GM18868 (cell line): ENCODE results near the gene CLN3.
A peak's percentile ranks its signal among the peaks of the same experiment; 100 is the strongest.
"Not testable (repeated sequence)": the region's sequence is repeated elsewhere in the genome, so short reads cannot be mapped to it uniquely, and the experiment has no call there.

Source experiments
- ATAC-seq: cut with Tn5 transposase; IDR thresholded peaks from one replicate; pipeline ENCODE4 v1.9.1; 2021; ENCODE audit warnings: mild to moderate bottlenecking, moderate library complexity; ENCODE audit not compliant: unreplicated experiment

CLN3 gene

GRCh38 chr16:28495098-28495793 is 3.4 kb upstream of the CLN3 start:
- ATAC-seq = no peak

- peak; percentile 61 for ATAC-seq
Observed at GRCh38 chr16:28494121-28494851, 2.4 kb upstream of the CLN3 start, which contains the start of gene APOBR. TSS of gene APOBR (plus strand) at chr16:28494643. CDS start at chr16:28494682, 39 bp downstream.

GRCh38 chr16:28492511-28492910 is 637 bp upstream of the CLN3 start:
- no peak for ATAC-seq

GRCh38 chr16:28491230-28491969 is 474 bp downstream of the CLN3 start:
- no peak for ATAC-seq

- ATAC-seq = no peak
Observed at GRCh38 chr16:28486266-28486665, 5.6 kb downstream of the CLN3 start.

- not testable (repeated sequence) for ATAC-seq
Observed at GRCh38 chr16:28483361-28483760, 8.5 kb downstream of the CLN3 start.

- ATAC-seq = no peak
Observed at GRCh38 chr16:28482026-28482425, 9.8 kb downstream of the CLN3 start.

- ATAC-seq = no peak
Observed at GRCh38 chr16:28478506-28479180, 13.2 kb downstream of the CLN3 start.

- ATAC-seq = no peak
Observed at GRCh38 chr16:28477311-28477920, 14.5 kb downstream of the CLN3 start.

- no peak for ATAC-seq
Observed at GRCh38 chr16:28475221-28475620, 16.7 kb downstream of the CLN3 start.

- no peak for ATAC-seq
Observed at GRCh38 chr16:28473714-28474265, 18.1 kb downstream of the CLN3 start.

GRCh38 chr16:28447081-28447480 is 44.8 kb downstream of the CLN3 start:
- ATAC-seq = not testable (repeated sequence)

GRCh38 chr16:28446388-28446787 is 45.5 kb downstream of the CLN3 start:
- ATAC-seq = not testable (repeated sequence)

- ATAC-seq = not testable (repeated sequence)
Observed at GRCh38 chr16:28443943-28444342, 47.9 kb downstream of the CLN3 start.

GRCh38 chr16:28438899-28439298 is 53.0 kb downstream of the CLN3 start:
- ATAC-seq = not testable (repeated sequence)

- not testable (repeated sequence) for ATAC-seq
Observed at GRCh38 chr16:28435340-28435739, 56.5 kb downstream of the CLN3 start.
